Measurements from ENCODE around the gene MAP6D1. TPM values are rescaled to one million over a fixed set of nuclear protein-coding genes. Genes with fewer than 3 reads are reported as not detected.

MAP6D1 gene
- total RNA-seq, 1 experiment from 2014 or later: 7.1 TPM

- H3T11ph ChIP-seq (ENCODE audit: low read length): no peak overlapping the region
- no peak overlapping the region for H3K56ac ChIP-seq (ENCODE audit: insufficient read length, low read depth, low read length)
- H2AFZ ChIP-seq (ENCODE audit: low read length): no peak overlapping the region
- no peak for TF ChIP-seq CTCF (conservative IDR thresholded peaks at IDR 0.05)
- H4K8ac ChIP-seq (replicated peaks; ENCODE audit: insufficient read length, low read depth, low read length): no peak overlapping the region
- H2BK15ac ChIP-seq (ENCODE audit: low read depth, low read length): no peak overlapping the region
- WGBS (ENCODE audit: extremely low coverage, insufficient read length, low lambda C conversion rate): 100% methylated on average over 1 of the region's 1 CpG
- H2BK12ac ChIP-seq (ENCODE audit: insufficient read length, low read depth, low read length): no peak overlapping the region
- no peak overlapping the region for H3K23ac ChIP-seq (ENCODE audit: insufficient read length, low read depth, low read length)
- H4K20me1 ChIP-seq (ENCODE audit: control insufficient read depth, insufficient read depth, insufficient read length): no peaks in the 10 kb centered on the region
- H3K79me2 ChIP-seq (ENCODE audit: insufficient read depth, low read length): peaks cover 2% of the 10 kb centered on the region; the same call in 1 of the 2 replicates
- H2AK5ac ChIP-seq (ENCODE audit: insufficient read length, low read length): no peak overlapping the region
- H2BK120ac ChIP-seq (ENCODE audit: low read depth, low read length, poor library complexity, severe bottlenecking): no peak overlapping the region
- H3K14ac ChIP-seq (ENCODE audit: insufficient read depth, low read length): no peak overlapping the region
- no peak for DNase-seq
- H3K27me3 ChIP-seq (ENCODE audit: insufficient read depth, low read length): no peaks in the 10 kb centered on the region
- no peak overlapping the region for H3K18ac ChIP-seq (ENCODE audit: insufficient read length, low read depth, low read length)
- Mint-ChIP-seq H3K27me3 (ENCODE audit: low read depth) (no peaks in the 10 kb centered on the region), H3K27ac (no peak overlapping the region), H3K4me3 (no peak overlapping the region), H3K36me3 (ENCODE audit: insufficient read depth in 1 of 3, low read depth in 3 of 3) (peaks cover 31 to 45% (median 39%) of the 10 kb centered on the region in 3 experiments), H3K4me1 (no peaks in the 10 kb centered on the region), H3K9me3 (peaks cover 3% of the 10 kb centered on the region in 2 experiments; a peak in 2 of 5 replicates)
- H3K4me2 ChIP-seq (ENCODE audit: insufficient read depth, insufficient read length, low read length): no peak overlapping the region
- H4K5ac ChIP-seq (ENCODE audit: insufficient read length, low read depth, low read length): no peak overlapping the region
- no peak overlapping the region for H2BK20ac ChIP-seq (ENCODE audit: low read depth, low read length, poor library complexity, severe bottlenecking)
- no peak overlapping the region for H3K27ac ChIP-seq (ENCODE audit: insufficient read length, low read depth, low read length)
- H3K9ac ChIP-seq (ENCODE audit: extremely low read depth, insufficient read length, low read length): no peak overlapping the region
- H3K9me3 ChIP-seq (ENCODE audit: control insufficient read depth, low read depth, low read length): no peaks in the 10 kb centered on the region
- H3K79me1 ChIP-seq (ENCODE audit: insufficient read depth, low read depth, low read length, poor library complexity, severe bottlenecking): peaks cover 4% of the 10 kb centered on the region
- H4K91ac ChIP-seq (ENCODE audit: insufficient read length, low read depth, low read length): no peak overlapping the region
- H3K23me2 ChIP-seq (ENCODE audit: insufficient read length, low read depth, low read length, poor library complexity, severe bottlenecking): no peaks in the 10 kb centered on the region
- H2BK5ac ChIP-seq (ENCODE audit: insufficient read length, low read length): no peak overlapping the region
- H3K4me1 ChIP-seq (ENCODE audit: insufficient read depth, low read length): no peaks in the 10 kb centered on the region
- H3K4ac ChIP-seq (ENCODE audit: low read depth, low read length): no peak overlapping the region
Observed at GRCh38 chr3:183868796-183869195, 43.4 kb upstream of the MAP6D1 start.

Measured in H9 (cell line).